GM21526 (cell line): Measurements from ENCODE around the gene FAM241B.

Source experiments
- ATAC-seq: cut with Tn5 transposase; IDR thresholded peaks from one replicate; pipeline ENCODE4 v1.9.1; 2021; ENCODE audit warnings: moderate library complexity; ENCODE audit not compliant: unreplicated experiment, low FRiP score

FAM241B gene, protein sequence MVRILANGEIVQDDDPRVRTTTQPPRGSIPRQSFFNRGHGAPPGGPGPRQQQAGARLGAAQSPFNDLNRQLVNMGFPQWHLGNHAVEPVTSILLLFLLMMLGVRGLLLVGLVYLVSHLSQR

DNA sequence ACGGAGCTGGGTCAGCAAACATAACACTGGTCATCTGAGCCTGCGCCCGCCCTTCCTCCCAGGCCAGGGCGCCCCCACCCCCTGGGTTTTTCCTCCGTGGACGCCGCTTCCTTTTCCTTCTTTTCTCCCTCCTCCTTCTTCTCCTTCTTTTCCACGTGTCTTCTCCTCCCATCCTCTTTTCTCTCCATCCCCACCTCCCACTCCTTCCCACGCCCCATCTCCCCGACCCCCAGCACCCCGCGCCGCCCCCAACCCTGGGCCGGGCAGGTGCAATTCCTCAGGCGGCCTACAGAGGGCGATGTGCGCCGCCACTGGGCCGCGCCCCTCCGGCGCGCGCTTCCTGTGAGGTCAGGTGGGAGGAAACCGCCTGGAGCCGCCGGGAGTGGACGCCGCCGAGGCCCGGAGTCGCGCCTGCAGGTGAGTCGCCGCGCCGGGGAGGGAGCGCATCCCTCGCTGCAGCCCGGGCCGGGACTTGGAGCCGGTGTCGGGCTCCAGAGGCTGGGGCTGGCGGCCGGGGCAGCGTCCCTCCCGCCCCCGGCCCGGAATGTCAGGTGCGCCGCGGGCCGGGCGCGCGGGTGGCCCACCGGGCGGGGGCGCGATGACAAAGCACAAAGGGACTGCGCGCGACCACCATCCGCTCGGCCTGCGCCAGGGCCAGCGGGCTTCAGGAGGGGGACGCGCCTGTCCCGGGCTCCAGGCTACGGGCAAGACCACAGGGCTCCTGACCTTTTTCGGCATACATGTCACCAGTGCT lies at the start of gene FAM241B:
Gene FAM241B, plus strand, starts transcription at position 351 of the 754 bp plus-strand sequence. CDS start 1,497 bp downstream, outside the sequence.
- no peak for ATAC-seq

DNA sequence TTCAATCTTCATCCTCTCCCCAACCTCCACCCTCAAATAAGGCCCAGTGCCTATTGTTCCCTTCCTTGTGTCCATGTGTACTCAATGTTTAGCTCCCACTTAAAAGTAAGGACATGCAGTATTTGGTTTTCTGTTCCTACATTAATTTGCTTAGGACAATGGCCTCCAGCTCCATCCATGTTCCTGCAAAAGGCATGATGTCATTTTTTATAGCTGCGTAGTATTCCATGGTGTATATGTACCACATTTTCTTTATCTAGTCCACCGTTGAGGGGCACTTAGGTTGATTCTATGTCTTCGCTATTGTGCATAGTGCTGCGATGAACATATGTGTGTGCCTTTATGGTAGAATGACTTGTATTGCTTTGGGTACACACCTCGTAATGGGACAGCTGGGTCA lies 49.6 kb upstream of the FAM241B start:
- no peak for ATAC-seq

DNA sequence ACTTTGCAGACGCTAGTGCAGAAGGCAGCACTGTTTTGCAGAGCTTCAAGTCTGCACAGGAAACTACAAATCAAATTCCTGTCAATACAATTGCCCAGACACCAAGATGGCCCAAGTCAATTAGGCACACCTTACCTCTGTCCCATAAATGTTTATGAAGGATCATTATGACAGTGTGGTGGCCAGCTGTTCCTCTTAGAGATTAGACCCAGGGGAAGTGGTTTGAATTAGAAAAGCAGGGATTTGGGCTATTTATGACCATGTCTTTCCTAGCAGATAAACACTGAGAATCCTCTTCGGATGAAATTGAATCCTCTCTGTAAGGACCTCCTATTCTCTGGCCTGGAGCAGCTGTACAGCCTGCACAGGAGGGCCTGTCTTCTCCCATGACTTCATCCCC lies 46.9 kb upstream of the FAM241B start:
- no peak for ATAC-seq

DNA sequence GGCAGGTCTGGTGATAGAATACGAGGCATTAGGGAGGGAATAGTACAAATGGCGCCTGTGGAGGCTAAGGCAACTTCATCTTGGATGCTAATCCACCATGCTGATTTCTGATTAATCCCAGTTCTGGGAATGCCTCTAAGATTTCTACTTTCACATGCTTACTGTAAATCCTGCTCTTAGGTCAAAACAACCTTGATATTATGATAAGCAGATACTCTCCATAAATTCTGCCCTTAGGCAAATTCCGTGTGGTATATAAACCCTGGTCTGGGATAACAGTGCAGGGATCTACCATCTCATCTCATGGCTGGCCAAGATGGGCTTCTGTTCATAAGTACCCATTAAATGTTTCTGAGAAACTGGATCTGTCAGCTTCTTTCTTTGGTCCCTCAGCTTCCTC lies 45.4 kb upstream of the FAM241B start:
- no peak for ATAC-seq

DNA sequence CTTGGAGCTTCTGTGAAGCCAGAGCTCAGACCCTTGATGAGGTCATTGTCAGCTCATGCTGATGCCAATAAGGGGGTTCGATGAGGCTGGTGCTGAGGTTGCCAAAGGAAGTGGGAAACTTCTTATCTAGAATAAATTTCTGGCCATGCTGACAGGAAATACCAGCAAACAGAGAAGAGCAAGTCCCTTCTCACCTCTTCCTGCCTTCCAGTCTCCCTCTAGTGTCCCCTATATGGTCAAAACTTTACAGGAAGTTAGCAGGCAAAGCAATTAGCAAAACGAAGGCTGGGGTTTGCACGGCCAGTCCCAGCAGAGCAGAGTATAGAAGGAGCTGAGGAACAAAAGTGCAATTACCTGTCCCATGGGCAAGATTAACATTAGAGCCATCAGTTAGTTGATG lies 41.7 kb upstream of the FAM241B start:
- no peak for ATAC-seq

DNA sequence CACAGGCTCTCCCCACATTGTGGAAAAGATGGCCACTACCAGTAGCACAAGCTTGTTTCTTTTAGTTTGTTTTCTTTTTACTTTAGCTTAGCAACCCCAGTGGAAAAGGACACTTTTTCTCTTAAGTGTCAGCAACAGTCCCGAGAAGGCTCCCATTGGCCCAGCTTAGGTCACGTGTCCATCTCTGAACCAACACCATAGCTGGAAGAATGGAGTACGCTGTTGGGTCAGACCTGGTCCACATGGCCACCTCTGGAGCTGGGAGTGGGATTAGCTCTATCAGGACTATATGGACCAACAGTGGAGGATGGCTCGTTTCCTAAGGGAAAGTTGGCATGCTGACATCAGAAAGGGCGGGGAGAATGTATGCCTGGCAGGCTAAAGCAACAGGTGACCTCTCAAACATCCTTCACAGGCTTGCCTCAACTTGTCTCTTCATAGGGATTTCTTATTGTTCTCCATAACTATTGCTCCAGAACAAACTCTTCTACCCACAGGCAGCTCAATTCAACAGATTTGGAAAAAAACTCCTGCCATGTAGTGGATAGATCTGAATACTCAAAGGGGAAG lies 29.2 kb upstream of the FAM241B start:
- ATAC-seq = no peak

DNA sequence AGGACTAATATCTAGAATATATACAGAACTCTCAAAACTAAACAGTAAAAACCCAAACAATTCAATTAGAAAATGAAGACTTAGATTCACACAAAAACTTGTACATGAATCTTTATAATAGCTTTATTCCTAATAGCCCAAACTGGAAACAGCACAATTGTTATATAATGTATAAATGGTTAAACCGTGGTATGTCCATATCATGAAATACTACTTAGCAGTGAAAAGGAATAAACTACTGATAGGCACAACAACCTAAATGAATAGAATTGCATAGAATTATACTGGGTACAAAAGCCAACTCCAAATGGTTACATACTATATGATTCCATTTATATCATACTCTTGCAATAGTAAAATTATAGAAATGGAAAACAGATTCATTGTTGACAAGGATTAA lies 21.0 kb upstream of the FAM241B start:
- no peak for ATAC-seq

DNA sequence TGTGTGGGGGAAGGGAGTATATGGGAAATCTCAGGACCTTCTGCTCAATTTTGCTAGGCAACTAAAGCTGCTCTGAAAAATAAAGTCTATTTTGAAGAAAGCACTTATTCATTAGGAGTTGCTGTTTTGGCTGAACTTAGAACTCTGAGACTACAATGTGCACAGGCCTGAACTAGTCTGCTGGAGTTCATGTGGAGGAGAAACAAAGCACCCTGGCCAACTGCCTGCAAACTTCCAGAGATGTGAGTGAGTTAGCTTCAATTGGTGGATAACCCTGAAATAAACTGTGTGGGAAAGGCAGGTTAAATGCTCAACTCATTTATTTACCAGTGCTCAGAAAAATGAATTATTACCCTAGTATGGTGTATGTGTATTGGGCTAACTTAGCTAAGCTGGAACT lies 17.3 kb upstream of the FAM241B start:
- ATAC-seq = no peak

DNA sequence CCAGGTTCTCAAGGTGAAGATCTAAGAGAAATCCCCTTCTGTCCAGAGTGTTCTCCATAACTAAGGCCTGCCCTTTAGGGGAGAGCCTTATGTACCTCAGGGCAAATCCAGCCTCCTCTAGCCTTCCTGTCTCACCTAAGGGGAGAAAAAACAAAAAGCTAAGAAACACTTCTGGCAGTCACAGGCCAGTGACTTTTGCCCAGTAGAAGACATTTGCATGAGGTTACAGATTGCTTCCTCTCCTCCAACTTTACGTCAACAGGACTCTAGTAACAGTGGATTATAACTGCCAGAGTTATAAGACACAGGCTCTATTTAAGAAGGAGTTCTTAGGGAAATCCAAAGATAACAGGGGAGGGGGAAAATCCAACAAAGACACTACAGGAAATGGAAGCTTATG lies 15.9 kb upstream of the FAM241B start:
- no peak for ATAC-seq

DNA sequence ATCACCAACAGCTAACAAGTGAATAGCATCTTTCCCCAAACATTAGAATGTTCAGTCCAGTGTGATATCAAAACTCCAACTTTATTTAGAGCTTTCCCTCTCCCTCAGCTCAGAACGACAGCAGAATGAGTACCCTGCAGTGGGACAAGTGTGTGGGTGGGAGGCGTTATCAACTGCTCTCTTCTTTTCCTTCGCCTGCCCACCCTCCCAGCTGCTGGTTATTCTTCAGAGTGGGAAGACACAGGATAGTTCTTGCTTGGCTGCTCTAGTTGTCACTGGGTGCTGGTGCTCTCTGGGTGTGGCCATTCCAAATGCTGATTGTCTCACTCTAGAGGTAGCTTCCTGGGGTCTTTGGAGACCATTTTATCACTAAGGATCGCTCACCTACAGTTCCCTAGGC lies 13.7 kb upstream of the FAM241B start:
- no peak for ATAC-seq

DNA sequence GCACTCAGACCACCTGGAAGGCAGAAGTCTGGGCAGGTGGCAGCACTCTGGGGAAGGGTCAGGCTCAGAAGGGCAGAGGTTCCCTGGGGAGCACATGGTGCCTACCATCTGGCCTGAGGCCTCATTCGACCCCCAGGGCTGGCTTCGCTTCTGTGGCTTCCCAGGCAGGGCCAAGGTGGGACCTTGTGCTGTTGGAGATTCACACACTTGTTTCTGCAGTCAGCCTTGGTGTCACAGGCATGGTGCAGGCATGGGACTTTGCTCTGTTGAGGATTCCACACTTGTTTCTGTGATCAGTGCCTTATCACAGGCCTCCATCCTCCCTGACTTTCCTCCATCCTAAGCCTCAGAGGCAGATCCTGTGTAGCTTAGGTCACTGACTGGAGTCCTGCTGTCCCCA lies 11.3 kb upstream of the FAM241B start:
- no peak for ATAC-seq

DNA sequence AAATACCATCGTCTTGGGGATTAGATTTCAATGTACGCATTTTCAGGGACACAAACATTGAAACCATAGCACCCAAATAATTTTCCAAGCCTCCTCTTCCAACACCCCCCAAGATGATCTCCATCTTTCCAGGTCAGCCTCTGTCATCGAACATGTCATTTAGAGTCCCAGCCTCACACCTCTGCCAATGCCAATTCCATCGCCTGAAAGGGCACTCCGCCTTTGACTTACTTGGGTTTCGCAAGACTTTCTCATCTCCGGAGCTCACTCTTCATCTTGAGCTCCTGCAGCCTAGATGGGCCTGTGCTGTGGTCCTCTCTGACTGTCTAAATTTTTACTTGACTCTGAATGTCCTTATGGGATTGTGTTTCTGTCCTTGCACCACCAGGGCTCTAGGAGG lies 10.4 kb upstream of the FAM241B start:
- ATAC-seq = no peak

DNA sequence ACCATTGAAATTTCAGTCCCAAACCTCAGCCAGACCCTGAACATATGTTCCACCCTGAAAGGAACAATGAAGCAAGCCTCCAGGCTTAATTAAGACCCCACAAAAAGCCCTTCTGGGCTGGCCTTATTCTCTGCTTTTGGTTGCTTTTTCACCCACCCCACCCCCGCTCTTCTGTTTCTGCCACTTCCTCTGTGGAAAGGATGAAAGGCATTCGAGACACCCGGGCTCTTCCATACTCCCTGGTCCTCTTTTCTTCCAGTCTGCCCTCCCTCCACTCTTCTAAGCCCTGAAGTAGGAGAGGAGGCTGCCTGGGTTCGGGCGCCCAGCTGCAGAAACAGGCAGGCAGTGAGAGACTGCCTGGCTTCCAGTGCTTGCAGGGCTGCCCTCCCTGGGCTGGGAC lies 9.4 kb upstream of the FAM241B start:
- ATAC-seq = no peak

DNA sequence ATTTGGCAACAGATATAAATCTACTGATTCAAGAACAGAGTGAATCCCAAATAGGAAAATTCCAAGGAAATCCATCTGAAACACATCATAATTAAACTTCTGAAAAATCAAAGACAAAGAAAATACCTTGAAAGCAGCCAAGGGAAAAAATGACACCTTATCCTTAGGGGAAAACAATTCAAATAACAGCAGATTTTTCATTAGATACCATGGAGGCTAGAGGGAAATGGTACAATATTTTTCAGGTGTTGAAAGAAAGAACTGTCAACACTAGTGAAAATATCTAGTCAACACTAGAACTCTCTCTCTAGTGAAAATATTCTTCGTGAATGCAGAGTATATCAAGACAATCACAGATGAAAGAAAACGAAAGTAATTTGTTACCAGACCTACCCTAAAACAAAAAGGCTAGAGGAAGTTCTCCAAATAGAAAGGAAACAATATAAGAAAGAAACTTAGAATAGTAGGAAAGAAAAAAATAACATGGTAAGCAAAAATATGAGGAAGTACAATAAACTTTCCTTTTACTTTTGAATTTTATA lies 5.7 kb upstream of the FAM241B start:
- no peak for ATAC-seq

DNA sequence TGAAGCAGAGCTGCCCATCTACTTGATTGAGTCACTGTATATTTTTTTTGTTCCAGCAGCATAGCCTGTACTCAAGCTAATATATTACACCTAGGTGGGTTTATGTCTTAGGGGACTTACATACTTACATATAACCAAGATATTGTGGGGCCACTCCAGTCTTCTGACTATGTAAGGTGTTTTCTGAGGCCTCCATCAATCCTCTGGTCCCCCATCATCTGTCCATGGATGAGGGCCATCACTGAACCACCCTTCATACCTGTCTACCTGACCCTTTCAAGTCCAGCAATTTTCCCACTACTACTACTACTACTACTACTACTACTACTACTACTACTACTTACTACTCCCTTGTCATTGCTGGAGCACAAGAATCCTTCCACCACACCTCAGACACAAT lies 3.2 kb upstream of the FAM241B start:
- no peak for ATAC-seq

DNA sequence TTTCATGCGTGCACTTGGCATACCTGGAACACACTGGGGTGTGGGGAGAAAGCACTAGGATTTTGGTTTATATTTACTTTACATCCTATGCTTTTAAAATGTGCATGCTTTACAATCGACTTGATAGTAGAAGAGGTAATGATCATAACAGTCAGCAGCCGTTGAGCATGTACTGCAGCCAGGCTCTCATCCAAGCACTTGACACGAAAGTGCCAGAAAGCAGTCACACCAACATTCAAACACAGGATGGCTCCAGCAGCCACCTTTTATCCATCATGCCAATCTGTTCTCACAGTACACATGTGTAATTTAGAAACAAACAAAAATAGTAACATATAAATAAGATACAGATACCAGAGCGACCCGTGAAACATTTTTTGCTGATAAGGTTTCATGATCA lies 1.2 kb upstream of the FAM241B start:
- ATAC-seq = no peak

DNA sequence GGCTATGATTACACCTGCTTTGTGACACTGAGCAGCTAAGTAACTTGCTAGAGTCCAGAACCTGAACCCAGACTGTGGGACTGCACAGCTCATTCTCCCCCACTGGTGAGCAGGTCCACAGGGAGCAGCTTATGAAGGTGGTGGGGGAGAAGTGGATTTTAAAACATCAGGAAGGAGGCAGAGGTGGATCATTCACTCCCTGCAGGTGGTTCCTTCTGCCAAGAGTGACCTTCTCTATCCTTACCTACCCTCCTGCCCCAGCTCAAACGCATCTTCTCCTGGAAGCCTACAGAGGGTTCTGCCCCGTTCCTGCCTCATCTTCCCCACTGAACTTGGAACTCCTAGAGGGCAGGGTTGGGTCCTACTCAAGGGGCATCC lies 539 bp upstream of the FAM241B start:
- no peak for ATAC-seq

DNA sequence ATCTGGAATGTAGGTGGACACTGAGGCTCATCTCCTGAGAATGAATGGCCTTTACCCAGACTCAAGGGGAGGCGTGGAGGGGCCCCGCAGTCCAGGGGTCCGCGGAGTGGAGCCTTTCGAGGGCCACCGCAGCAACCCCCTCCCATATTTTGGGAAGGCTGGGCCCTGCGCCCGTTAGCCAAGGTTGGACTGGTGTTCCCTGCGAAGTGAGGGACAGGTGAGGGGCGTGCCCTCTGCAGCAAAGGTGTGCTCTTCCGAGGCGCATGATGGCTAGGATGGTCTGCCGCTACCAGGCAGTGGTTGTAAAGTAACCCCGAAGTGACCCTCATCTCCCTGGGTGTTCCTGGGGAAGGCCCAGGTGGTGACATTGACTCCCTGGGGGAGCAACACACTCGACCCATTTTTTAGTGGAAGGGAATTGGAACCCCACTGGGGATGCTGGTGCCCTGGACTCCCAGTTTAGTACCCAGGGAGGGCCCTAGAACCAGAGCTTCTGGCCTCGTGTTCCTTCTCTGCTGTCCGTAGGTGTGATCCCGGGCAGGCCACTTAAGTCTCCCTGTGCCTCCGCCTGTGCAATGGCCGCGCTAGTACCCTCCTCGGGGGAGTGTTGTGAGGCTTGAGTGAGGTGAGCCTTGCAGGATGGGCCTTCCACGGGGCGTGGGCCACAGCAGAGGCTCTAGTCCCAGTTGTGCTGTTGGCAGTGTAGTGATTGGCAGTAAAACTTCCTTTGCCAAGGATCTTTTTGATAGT lies 779 bp downstream of the FAM241B start:
- no peak for ATAC-seq

DNA sequence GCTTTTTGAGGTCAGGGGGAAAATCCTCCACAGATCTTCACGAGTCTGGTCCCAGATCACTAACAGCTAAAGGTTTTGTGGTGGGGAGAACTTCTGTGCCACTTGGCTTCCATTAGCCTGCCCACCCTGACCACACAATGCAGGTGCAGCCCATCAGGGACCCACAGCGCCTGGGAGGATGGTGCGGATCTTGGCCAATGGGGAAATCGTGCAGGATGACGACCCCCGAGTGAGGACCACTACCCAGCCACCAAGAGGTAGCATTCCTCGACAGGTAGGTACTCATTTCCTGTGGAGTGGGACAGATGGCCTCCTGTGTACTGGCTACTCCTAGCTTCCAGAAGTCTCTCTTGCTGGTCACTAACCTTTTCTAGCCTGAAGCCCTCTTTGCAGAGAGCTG lies 1.5 kb downstream of the FAM241B start:
- ATAC-seq = no peak

DNA sequence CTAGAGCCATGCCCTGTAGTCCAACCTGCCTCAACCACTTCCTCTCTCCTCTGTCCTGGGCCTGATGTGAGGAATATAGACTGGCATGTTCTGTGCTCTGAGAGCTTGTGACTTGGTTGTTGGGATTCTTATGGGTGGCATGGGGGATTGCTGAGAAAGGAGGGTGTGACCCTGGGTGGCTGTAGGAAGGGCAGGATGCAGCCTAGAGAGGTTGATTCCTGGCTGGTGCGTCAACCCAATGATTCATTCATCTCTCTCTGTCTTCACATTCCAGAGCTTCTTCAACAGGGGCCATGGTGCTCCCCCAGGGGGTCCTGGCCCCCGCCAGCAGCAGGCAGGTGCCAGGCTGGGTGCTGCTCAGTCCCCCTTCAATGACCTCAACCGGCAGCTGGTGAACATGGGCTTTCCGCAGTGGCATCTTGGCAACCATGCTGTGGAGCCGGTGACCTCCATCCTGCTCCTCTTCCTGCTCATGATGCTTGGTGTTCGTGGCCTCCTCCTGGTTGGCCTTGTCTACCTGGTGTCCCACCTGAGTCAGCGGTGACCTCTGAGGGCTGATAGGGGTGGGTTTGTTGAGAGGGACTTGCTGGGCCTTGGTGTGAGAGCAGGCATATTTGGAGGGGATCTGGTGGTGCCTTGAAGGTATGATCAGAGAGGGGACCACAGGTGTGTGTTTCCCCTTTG lies 2.6 kb downstream of the FAM241B start:
- ATAC-seq = no peak
